SK-N-SH (cell line): ENCODE data around the gene ARMH3.

ENCODE experiments used
- EP300 ChIP-seq, 2 experiments: IDR thresholded peaks; 2 replicates each; pipeline versions ENCODE4 v1.4.0 to v1.6.1; 2012; ENCODE audit warnings: borderline replicate concordance in 1 of 2, low read depth in 1 of 2, low read length in 1 of 2
- FOXM1 ChIP-seq: IDR thresholded peaks from 2 replicates; pipeline ENCODE4 v1.4.0; 2012; ENCODE audit warnings: low read depth, mild to moderate bottlenecking
- RCOR1 ChIP-seq: fragments of 150-350 bp; IDR thresholded peaks from 2 replicates; pipeline ENCODE4 v1.6.1; 2017; ENCODE audit warnings: antibody characterized with exemption, low read length
- SIN3A ChIP-seq: IDR thresholded peaks from 2 replicates; pipeline ENCODE4 v1.6.1; 2012; ENCODE audit warnings: low read depth, mild to moderate bottlenecking, low read length, moderate library complexity, borderline replicate concordance
- SMC3 ChIP-seq: IDR thresholded peaks from 2 replicates; pipeline ENCODE4 v1.6.1; 2012; ENCODE audit warnings: low read depth, low read length, improper control_type of control experiment
- TF ChIP-seq, protein P1 (sequence below): fragments of 200-600 bp; sonication (generic); IDR thresholded peaks from 2 replicates; pipeline ENCODE4 v1.6.1; 2017; ENCODE audit warnings: antibody characterized with exemption, mild to moderate bottlenecking, moderate library complexity
- TF ChIP-seq, protein P2 (sequence below): IDR thresholded peaks from 2 replicates; pipeline ENCODE4 v1.4.0; 2012; ENCODE audit warnings: low read depth, borderline replicate concordance

DNA sequence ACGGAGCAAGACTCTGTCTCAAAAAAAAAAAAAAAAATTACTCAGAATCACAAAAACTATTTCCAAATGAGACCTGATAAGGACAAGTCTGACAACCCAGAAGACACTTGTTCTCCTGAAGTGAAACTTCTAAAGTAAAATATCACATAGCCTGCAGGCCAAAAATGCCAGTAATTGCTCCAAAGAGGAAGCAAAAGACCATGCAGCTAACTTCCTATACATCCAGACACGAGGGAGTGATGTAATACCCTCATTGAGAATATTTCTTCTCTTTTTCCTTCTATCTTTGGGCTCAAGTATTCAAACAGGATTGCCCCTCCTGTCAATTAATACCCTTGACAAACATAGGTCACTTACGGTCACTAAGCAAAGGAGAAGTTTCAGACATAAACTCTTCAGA lies 31.2 kb downstream of the ARMH3 start:
- TF ChIP-seq, protein P1, sequence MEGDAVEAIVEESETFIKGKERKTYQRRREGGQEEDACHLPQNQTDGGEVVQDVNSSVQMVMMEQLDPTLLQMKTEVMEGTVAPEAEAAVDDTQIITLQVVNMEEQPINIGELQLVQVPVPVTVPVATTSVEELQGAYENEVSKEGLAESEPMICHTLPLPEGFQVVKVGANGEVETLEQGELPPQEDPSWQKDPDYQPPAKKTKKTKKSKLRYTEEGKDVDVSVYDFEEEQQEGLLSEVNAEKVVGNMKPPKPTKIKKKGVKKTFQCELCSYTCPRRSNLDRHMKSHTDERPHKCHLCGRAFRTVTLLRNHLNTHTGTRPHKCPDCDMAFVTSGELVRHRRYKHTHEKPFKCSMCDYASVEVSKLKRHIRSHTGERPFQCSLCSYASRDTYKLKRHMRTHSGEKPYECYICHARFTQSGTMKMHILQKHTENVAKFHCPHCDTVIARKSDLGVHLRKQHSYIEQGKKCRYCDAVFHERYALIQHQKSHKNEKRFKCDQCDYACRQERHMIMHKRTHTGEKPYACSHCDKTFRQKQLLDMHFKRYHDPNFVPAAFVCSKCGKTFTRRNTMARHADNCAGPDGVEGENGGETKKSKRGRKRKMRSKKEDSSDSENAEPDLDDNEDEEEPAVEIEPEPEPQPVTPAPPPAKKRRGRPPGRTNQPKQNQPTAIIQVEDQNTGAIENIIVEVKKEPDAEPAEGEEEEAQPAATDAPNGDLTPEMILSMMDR, result no peak
- TF ChIP-seq RCOR1 (no peak), SMC3 (no peak), SIN3A (no peak), FOXM1 (no peak), EP300 (IDR thresholded peaks at IDR 0.05; ENCODE audit: borderline replicate concordance in 1 of 2, low read depth in 1 of 2, low read length in 1 of 2) (no peak)
- TF ChIP-seq, protein P2, sequence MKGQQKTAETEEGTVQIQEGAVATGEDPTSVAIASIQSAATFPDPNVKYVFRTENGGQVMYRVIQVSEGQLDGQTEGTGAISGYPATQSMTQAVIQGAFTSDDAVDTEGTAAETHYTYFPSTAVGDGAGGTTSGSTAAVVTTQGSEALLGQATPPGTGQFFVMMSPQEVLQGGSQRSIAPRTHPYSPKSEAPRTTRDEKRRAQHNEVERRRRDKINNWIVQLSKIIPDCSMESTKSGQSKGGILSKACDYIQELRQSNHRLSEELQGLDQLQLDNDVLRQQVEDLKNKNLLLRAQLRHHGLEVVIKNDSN, result no peak
